K562 (cell line): ENCODE measurements around the gene CLCNKA. TPM values are rescaled to one million over a fixed set of nuclear protein-coding genes. Genes with fewer than 3 reads are reported as not detected.

Experiments
- COPS2 ChIP-seq: fragments of 450-650 bp; conservative IDR thresholded peaks from 2 replicates; pipeline ENCODE4 v1.6.1; 2016; ENCODE audit warnings: mild to moderate bottlenecking, moderate library complexity
- ETV5 ChIP-seq: sonication (generic); formaldehyde crosslinking; IDR thresholded peaks from 2 replicates; pipeline ENCODE4 v1.4.0; 2020; ENCODE audit warnings: low read depth, mild to moderate bottlenecking, missing genetic modification reagents
- FOXA1 ChIP-seq: fragments of 450-650 bp; IDR thresholded peaks from 2 replicates; pipeline ENCODE4 v1.6.1; 2016; ENCODE audit warnings: mild to moderate bottlenecking, borderline replicate concordance
- FOXA3 ChIP-seq, 2 experiments: fragments of 450-650 bp in 1 of 2; sonication (generic) in 1 of 2; formaldehyde crosslinking; IDR thresholded peaks in 1 of 2; conservative IDR thresholded peaks in 1 of 2; 2 replicates each; pipeline versions ENCODE4 v1.4.0 to v1.8.0; 2020 to 2022; ENCODE audit warnings: mild to moderate bottlenecking in 2 of 2, missing genetic modification reagents in 1 of 2
- MTA1 ChIP-seq: fragments of 450-650 bp; IDR thresholded peaks from 2 replicates; pipeline ENCODE4 v1.6.1; 2017; ENCODE audit warnings: borderline replicate concordance
- MTF1 ChIP-seq: fragments of 250-450 bp; sonication (Bioruptor Pico); IDR thresholded peaks from 2 replicates; pipeline ENCODE4 v1.9.0; 2021; ENCODE audit warnings: moderate library complexity, mild to moderate bottlenecking, inconsistent platforms, borderline replicate concordance
- POLR2AphosphoS5 ChIP-seq: IDR thresholded peaks from 2 replicates; pipeline ENCODE4 v1.6.1; 2011; ENCODE audit warnings: mild to moderate bottlenecking, low read depth, low read length, moderate library complexity; ENCODE audit not compliant: control insufficient read depth, insufficient read depth
- POLR2H ChIP-seq: IDR thresholded peaks from 2 replicates; pipeline ENCODE4 v1.6.1; 2016; ENCODE audit warnings: missing genetic modification characterization, low read depth, mild to moderate bottlenecking, control low read depth, missing compliant biosample characterization, moderate library complexity
- ZBTB17 ChIP-seq: fragments of 450-650 bp; formaldehyde crosslinking; IDR thresholded peaks from 2 replicates; pipeline ENCODE4 v1.4.0; 2020; ENCODE audit warnings: mild to moderate bottlenecking
- ZNF146 ChIP-seq: IDR thresholded peaks from one replicate; pipeline ENCODE4 v1.6.1; 2018; ENCODE audit warnings: missing compliant biosample characterization; ENCODE audit not compliant: unreplicated experiment
- ZNF274 ChIP-seq: IDR thresholded peaks from 2 replicates; pipeline ENCODE4 v1.6.1; 2011; ENCODE audit warnings: low read depth, mild to moderate bottlenecking, low read length, moderate library complexity, borderline replicate concordance
- polyA plus RNA-seq, 8 experiments: library from polyadenylated mRNA; depleted of rRNA in 4 of 8; stranded (reverse) in 5 of 8; unstranded in 3 of 8; fragments of >200 nt; fragmentation: Nextera tagmentation in 2 of 8; fragmentation: Illumina TruSeq in 1 of 8; extraction: Ambion mirVana in 2 of 8; extraction: Trizol in 1 of 8; gene quantifications; 2 replicates each; pipeline versions ENCODE4 v1.2.1 to v1.2.3, GENCODE V29; 2011 to 2014; ENCODE audit warnings: inconsistent platforms in 1 of 8, missing spikeins in 1 of 8
- total RNA-seq, 7 experiments: library from RNA; depleted of rRNA in 6 of 7; stranded (reverse); fragments of >200 nt in 6 of 7; fragmentation: Illumina TruSeq in 2 of 7; extraction: Trizol in 2 of 7; gene quantifications; 2 replicates each; pipeline versions ENCODE4 v1.2.1 to v1.2.3, GENCODE V29; 2011 to 2021; ENCODE audit warnings: low replicate concordance in 1 of 7
- TF ChIP-seq, protein P1 (sequence below): fragments of 250-450 bp; sonication (Bioruptor Pico); IDR thresholded peaks from 2 replicates; pipeline ENCODE4 v1.8.0; 2021; ENCODE audit warnings: mild to moderate bottlenecking, moderate library complexity
- TF ChIP-seq, protein P2 (sequence below): fragments of 450-650 bp; IDR thresholded peaks from 2 replicates; pipeline ENCODE4 v1.6.1; 2018; ENCODE audit not compliant: partially characterized antibody
- TF ChIP-seq, protein P3 (sequence below): sonication (generic); IDR thresholded peaks from 2 replicates; pipeline ENCODE4 v1.6.1; 2016
- TF ChIP-seq, protein P4 (sequence below): fragments of 250-450 bp; sonication (Bioruptor Pico); IDR thresholded peaks from 2 replicates; pipeline ENCODE4 v1.8.0; 2022; ENCODE audit warnings: inconsistent platforms, mild to moderate bottlenecking, moderate library complexity, borderline replicate concordance

The CLCNKA gene
- total and polyA plus RNA-seq, 9 of the 15 experiments (the other 6 are each of a cell fraction or from before 2014, with no cell fraction given), result 0.03 to 0.37 (median 0.10) TPM; not detected in 3

DNA sequence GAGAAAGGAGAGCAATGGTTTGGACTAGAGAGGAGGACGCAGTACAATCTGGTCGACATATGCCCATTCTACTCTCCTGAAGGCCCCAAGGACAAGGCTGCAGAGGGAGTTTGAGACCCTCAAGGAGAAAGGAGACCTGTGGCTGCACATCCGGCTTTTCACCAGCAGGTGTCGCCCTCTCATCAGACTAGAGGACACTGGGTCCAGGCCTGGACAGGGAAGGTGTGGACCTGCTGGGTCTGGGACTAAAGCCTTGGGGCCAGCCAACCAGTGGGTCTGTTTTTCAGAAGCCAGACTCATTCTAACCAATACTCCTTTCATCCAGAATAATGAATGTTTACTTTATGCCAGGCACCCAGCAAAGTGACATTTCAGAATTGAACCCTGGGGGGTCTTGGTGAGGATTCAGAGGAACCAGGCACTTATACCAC is 12.8 kb upstream of the CLCNKA start (continued):
- TF ChIP-seq, protein P1, sequence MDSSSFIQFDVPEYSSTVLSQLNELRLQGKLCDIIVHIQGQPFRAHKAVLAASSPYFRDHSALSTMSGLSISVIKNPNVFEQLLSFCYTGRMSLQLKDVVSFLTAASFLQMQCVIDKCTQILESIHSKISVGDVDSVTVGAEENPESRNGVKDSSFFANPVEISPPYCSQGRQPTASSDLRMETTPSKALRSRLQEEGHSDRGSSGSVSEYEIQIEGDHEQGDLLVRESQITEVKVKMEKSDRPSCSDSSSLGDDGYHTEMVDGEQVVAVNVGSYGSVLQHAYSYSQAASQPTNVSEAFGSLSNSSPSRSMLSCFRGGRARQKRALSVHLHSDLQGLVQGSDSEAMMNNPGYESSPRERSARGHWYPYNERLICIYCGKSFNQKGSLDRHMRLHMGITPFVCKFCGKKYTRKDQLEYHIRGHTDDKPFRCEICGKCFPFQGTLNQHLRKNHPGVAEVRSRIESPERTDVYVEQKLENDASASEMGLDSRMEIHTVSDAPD (CRISPR knock-in tag), result no peak
- TF ChIP-seq, protein P2, sequence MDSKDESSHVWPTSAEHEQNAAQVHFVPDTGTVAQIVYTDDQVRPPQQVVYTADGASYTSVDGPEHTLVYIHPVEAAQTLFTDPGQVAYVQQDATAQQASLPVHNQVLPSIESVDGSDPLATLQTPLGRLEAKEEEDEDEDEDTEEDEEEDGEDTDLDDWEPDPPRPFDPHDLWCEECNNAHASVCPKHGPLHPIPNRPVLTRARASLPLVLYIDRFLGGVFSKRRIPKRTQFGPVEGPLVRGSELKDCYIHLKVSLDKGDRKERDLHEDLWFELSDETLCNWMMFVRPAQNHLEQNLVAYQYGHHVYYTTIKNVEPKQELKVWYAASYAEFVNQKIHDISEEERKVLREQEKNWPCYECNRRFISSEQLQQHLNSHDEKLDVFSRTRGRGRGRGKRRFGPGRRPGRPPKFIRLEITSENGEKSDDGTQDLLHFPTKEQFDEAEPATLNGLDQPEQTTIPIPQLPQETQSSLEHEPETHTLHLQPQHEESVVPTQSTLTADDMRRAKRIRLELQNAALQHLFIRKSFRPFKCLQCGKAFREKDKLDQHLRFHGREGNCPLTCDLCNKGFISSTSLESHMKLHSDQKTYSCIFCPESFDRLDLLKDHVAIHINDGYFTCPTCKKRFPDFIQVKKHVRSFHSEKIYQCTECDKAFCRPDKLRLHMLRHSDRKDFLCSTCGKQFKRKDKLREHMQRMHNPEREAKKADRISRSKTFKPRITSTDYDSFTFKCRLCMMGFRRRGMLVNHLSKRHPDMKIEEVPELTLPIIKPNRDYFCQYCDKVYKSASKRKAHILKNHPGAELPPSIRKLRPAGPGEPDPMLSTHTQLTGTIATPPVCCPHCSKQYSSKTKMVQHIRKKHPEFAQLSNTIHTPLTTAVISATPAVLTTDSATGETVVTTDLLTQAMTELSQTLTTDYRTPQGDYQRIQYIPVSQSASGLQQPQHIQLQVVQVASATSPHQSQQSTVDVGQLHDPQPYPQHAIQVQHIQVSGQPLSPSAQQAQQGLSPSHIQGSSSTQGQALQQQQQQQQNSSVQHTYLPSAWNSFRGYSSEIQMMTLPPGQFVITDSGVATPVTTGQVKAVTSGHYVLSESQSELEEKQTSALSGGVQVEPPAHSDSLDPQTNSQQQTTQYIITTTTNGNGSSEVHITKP, result no peak
- TF ChIP-seq FOXA1 (no peak), MTA1 (no peak), POLR2AphosphoS5 (no peak), POLR2H (tag) (no peak), FOXA3 (CRISPR knock-in tag; conservative IDR thresholded peaks at IDR 0.05 in 1 of 2, IDR thresholded peaks at IDR 0.05 in 1 of 2) (no peak), ZNF146 (CRISPR knock-in tag) (no peak), ZBTB17 (CRISPR knock-in tag) (no peak), ZNF274 (no peak), ETV5 (CRISPR knock-in tag) (no peak), COPS2 (no peak), MTF1 (CRISPR knock-in tag) (no peak)
- TF ChIP-seq, protein P3, sequence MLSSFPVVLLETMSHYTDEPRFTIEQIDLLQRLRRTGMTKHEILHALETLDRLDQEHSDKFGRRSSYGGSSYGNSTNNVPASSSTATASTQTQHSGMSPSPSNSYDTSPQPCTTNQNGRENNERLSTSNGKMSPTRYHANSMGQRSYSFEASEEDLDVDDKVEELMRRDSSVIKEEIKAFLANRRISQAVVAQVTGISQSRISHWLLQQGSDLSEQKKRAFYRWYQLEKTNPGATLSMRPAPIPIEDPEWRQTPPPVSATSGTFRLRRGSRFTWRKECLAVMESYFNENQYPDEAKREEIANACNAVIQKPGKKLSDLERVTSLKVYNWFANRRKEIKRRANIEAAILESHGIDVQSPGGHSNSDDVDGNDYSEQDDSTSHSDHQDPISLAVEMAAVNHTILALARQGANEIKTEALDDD, result no peak
- TF ChIP-seq, protein P4, sequence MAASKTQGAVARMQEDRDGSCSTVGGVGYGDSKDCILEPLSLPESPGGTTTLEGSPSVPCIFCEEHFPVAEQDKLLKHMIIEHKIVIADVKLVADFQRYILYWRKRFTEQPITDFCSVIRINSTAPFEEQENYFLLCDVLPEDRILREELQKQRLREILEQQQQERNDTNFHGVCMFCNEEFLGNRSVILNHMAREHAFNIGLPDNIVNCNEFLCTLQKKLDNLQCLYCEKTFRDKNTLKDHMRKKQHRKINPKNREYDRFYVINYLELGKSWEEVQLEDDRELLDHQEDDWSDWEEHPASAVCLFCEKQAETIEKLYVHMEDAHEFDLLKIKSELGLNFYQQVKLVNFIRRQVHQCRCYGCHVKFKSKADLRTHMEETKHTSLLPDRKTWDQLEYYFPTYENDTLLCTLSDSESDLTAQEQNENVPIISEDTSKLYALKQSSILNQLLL, result no peak
